ENCODE results near the gene TTLL5.

TTLL5 gene

DNA sequence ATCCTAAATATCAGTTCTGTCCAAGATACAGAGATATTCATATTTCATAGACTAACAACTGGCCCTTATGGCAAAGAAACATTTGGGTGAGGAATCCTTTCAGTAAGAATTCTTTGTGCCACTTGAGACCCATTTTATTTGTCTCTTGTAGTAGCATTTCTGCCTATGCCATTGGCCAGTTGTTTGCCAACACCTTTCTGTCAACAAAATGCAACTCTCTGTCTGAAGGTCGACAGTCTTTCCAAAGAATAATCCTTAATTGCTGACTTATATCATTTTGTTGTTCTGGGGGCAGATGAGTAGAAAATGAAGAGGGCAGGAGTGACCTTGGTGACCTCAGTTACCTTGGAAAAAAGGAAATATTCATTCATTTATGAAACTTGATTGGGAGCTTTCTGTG lies 335.4 kb downstream of the TTLL5 start:
- TF ChIP-seq CTCF (IDR thresholded peaks at IDR 0.05; ENCODE audit: insufficient read depth, low read length) (no peak), GABPA (IDR thresholded peaks at IDR 0.05; ENCODE audit: low read depth) (no peak), SPI1 (IDR thresholded peaks at IDR 0.05; ENCODE audit: borderline replicate concordance, low read depth) (no peak), POLR2AphosphoS5 (IDR thresholded peaks at IDR 0.05; ENCODE audit: low read depth) (no peak)
- TF ChIP-seq, protein P1, sequence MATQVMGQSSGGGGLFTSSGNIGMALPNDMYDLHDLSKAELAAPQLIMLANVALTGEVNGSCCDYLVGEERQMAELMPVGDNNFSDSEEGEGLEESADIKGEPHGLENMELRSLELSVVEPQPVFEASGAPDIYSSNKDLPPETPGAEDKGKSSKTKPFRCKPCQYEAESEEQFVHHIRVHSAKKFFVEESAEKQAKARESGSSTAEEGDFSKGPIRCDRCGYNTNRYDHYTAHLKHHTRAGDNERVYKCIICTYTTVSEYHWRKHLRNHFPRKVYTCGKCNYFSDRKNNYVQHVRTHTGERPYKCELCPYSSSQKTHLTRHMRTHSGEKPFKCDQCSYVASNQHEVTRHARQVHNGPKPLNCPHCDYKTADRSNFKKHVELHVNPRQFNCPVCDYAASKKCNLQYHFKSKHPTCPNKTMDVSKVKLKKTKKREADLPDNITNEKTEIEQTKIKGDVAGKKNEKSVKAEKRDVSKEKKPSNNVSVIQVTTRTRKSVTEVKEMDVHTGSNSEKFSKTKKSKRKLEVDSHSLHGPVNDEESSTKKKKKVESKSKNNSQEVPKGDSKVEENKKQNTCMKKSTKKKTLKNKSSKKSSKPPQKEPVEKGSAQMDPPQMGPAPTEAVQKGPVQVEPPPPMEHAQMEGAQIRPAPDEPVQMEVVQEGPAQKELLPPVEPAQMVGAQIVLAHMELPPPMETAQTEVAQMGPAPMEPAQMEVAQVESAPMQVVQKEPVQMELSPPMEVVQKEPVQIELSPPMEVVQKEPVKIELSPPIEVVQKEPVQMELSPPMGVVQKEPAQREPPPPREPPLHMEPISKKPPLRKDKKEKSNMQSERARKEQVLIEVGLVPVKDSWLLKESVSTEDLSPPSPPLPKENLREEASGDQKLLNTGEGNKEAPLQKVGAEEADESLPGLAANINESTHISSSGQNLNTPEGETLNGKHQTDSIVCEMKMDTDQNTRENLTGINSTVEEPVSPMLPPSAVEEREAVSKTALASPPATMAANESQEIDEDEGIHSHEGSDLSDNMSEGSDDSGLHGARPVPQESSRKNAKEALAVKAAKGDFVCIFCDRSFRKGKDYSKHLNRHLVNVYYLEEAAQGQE (IDR thresholded peaks at IDR 0.05; ENCODE audit: insufficient replicate concordance, low read depth) = no peak
- Histone ChIP-seq H3K4me3 (replicated peaks; ENCODE audit: insufficient read depth, low read length) (no peak overlapping the region), H3K27ac (replicated peaks) (no peak overlapping the region), H3K27me3 (ENCODE audit: insufficient read depth, poor library complexity, severe bottlenecking) (no peaks in the 10 kb centered on the region)
- DNase-seq (ENCODE audit: low read depth in 1 of 2, low spot score in 1 of 2) = no peak

DNA sequence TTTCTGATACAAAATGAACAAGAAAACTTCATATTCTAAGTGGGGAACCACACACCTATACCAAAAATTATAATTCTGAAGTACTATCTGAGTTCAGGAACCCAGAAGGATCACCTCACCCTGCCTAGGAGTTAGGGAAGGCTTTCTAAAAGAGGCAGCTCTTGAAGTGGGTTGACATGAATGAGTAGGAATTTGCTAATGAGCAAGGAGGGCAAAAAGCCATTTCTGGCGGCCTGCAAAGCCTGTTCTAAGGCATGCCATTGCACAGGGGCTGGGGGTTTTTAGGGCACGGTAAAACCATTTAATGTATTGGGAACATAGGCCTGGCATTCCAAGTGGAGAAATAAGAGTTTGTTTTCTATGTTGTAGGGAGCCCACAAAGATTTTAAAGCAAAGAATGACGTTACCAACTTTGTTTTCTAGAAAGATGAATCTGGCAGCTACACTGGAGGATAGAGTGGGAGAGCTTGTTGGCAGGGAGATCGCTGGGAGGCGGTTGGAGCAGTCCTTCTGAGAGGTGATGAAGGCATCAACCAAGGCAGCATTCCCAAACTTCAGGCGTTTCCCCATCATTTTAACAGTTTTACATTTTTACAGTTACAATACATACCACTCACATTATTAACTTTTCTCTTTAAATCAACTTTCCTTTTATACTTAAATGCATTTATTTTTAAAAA lies 338.6 kb downstream of the TTLL5 start:
- H3K27ac ChIP-seq (replicated peaks) = no peak overlapping the region
- no peak for DNase-seq (ENCODE audit: low read depth in 1 of 2, low spot score in 1 of 2)
- TF ChIP-seq SPI1 (IDR thresholded peaks at IDR 0.05; ENCODE audit: borderline replicate concordance, low read depth) (no peak), CTCF (IDR thresholded peaks at IDR 0.05; ENCODE audit: insufficient read depth, low read length) (no peak), GABPA (IDR thresholded peaks at IDR 0.05; ENCODE audit: low read depth) (no peak), POLR2AphosphoS5 (IDR thresholded peaks at IDR 0.05; ENCODE audit: low read depth) (no peak)
- TF ChIP-seq, protein P1 (IDR thresholded peaks at IDR 0.05; ENCODE audit: insufficient replicate concordance, low read depth) = no peak
- no peak overlapping the region for H3K4me3 ChIP-seq (replicated peaks; ENCODE audit: insufficient read depth, low read length)
- no peaks in the 10 kb centered on the region for H3K27me3 ChIP-seq (ENCODE audit: insufficient read depth, poor library complexity, severe bottlenecking)

- Histone ChIP-seq H3K27me3 (ENCODE audit: insufficient read depth, poor library complexity, severe bottlenecking) (no peaks in the 10 kb centered on the region), H3K4me3 (replicated peaks; ENCODE audit: insufficient read depth, low read length) (no peak overlapping the region), H3K27ac (replicated peaks) (no peak overlapping the region)
- no peak for DNase-seq (ENCODE audit: low read depth in 1 of 2, low spot score in 1 of 2)
- TF ChIP-seq CTCF (IDR thresholded peaks at IDR 0.05; ENCODE audit: insufficient read depth, low read length) = no peak
- TF ChIP-seq POLR2AphosphoS5 (IDR thresholded peaks at IDR 0.05; ENCODE audit: low read depth) = no peak
- TF ChIP-seq, protein P1 (IDR thresholded peaks at IDR 0.05; ENCODE audit: insufficient replicate concordance, low read depth) = no peak
- TF ChIP-seq GABPA (IDR thresholded peaks at IDR 0.05; ENCODE audit: low read depth) = no peak
- no peak for TF ChIP-seq SPI1 (IDR thresholded peaks at IDR 0.05; ENCODE audit: borderline replicate concordance, low read depth)
Measured at GRCh38 chr14:76002383-76002782, 341.3 kb downstream of the TTLL5 start.
